IPS-NIHi7 (cell line): ENCODE data around the gene SGTB.
"Not testable (repeated sequence)": the region's sequence is repeated elsewhere in the genome, so short reads cannot be mapped to it uniquely, and the experiment has no call there.

Experiments
- DNase-seq: peaks from one replicate; pipeline ENCODE4 v3.0.0; 2012; ENCODE audit warnings: mixed read lengths; ENCODE audit errors: extremely low spot score

Gene SGTB

GRCh38 chr5:65668696-65669095 lies 53.2 kb downstream of the SGTB start:
- DNase-seq = no peak

GRCh38 chr5:65663804-65664521 lies 57.9 kb downstream of the SGTB start:
- DNase-seq = peak; percentile 52

DNA sequence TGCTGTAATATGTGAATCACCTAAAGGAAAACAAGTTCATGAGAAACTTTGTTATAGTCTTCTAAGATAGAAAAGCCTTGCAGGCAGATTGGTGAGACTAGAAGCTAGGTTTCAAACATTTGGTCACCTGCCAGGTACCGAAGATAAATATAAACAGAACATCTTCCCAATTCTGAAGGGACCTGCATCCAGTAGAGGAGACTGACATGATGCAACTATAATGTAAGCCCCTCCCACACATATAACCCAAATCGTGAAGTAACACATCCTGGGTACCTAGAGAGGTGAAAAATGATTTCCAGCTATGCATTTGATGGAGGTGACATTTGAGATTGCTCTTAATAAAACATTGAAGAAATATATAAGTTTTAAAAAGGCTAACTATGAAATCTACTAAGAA lies 67.2 kb downstream of the SGTB start:
- no peak for DNase-seq

GRCh38 chr5:65651144-65651543 lies 70.8 kb downstream of the SGTB start:
- no peak for DNase-seq

GRCh38 chr5:65647941-65648340 lies 74.0 kb downstream of the SGTB start:
- DNase-seq = peak; percentile 10

DNA sequence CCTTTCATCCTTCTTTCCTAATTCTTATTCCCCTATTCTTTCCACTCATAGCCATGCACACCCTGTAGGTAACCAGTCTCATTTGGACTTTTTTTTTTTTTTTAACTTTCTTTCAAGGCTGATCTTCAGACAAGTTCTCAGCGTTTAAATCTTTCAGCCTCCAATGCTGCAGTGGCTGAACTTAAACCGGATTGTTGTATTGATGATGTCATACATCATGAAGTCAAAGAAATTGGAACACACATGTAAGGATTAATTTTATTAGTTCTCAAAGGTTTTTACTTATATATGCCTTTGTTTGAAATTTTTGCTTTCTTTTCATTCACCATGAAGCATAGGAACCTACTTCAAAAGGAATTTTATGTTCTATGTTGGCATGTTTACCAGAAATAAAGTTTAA lies 75.0 kb downstream of the SGTB start:
- no peak for DNase-seq

DNA sequence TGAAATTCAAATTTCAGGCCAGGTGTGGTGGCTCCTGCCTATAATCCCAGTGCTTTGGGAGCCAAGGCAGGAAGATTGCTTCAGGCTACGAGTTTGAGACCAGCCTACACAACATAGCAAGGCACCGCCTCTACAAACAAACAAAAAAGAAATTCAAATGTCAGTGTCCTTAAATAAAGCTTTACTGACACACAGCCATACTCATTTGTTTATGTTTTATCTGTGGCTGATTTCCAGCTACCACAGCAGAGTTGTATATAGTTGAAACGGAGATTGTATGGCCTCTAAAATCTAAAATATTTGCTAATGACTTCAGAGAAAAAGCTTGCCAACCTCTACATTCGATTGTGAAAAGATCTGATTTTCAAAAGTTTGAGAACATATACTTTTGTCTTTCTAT lies 81.7 kb downstream of the SGTB start:
- no peak for DNase-seq

DNA sequence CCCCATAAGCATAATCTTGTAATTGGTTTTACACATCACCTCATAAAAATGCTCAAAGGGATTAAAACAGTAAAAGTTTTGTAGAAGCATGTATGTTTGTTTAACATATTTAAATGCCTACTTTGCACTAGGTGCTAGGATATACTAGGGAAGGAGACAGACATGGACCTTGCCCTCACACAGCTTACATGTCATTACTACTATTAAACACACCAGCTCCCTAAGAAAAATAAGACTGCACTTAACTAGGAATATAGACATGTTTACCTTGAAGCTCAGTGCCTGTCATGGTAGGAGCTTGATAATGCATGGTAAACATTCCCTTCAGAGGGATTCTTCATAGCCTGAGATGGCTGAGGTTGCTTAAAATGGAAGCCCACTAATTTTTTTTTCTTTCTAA lies 90.9 kb downstream of the SGTB start:
- DNase-seq = no peak

- no peak for DNase-seq
Measured at GRCh38 chr5:65625743-65626142, 96.2 kb downstream of the SGTB start.

DNA sequence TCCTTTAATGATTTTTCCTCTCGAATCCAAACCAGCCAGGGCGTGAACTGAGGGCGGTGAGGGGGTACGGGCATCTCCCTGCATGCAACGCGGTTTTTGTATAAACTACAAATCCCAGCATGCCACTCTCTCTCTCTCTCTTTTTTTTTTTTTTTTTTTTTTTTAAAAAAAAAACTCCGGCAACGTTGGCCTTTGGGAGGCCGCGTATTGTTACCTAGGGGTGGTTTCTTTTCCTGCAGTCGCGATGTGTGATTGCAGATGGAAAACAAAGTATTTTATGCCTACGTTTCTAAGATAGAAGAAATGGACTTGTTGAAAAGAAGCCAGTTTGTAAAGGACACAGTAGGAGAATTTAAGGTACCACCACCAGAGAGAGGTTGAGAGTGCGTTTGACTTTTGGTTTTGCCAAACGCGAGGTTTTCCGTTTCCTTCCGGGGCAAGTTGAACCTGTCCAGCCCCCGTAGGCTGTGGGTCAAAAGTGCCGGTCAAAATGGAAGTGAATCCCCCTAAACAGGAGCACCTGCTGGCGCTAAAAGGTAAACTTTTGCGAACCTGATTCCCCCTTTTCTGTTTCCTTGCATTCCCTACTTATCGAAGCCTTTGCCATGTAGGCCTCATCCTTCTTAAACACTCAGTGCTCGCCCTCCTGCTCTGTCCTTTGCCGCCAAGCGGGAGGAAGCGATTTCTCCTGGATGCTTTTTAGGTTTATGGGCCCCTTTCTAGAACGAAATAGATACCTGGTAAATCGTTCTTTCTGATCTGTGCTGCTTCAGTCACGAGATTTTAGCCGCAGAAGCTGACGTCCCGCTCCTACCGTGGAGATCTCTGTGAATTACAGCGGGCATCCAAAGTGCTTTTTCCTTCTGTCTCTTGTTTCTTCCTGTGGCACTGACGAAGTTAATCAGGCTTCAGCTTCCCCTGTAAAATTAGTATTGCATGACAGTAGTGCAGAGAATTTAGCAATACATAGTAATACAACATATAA lies 97.0 kb downstream of the SGTB start, which contains the start of the genes SHLD3 and TRAPPC13:
Gene SHLD3, plus strand, starts transcription at position 457 of the 985 bp plus-strand sequence. CDS start 4,561 bp downstream, outside the sequence.
Gene TRAPPC13, plus strand, starts transcription at position 457 of the 985 bp plus-strand sequence. Its CDS starts 34 bp downstream, at position 491.
- peak; percentile 70 for DNase-seq

DNA sequence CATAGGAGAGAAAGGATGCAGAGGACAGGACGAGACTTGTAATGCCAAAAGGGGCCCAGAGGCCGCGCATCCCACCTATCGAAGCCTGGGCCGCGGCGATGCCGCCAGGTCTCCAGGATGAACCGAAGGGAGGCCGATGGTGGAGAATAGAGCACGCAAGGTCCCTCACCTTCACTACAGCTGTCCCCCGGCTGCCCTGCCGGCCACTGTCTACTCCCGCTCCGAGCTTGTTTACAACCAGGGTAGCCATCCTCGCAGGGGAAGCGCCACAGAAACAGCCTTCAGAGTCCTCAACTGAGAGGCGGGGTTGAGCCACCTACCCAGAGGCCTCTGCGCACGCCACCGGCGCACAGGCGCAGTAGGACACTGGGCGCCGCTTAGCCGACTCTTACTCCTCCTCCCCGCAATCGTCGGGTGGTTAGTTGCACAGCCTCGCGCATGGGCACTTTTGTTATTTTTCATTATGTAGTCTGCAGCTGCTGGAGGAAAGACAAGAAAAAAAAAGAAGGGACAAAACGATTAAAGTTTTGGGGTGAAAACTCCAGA lies 97.8 kb downstream of the SGTB start, which contains the start of gene TRIM23:
Gene TRIM23, minus strand, starts transcription at position 309 of the 546 bp plus-strand sequence. Its CDS starts 59 bp downstream, at position 250.
- DNase-seq = peak; percentile 90

DNA sequence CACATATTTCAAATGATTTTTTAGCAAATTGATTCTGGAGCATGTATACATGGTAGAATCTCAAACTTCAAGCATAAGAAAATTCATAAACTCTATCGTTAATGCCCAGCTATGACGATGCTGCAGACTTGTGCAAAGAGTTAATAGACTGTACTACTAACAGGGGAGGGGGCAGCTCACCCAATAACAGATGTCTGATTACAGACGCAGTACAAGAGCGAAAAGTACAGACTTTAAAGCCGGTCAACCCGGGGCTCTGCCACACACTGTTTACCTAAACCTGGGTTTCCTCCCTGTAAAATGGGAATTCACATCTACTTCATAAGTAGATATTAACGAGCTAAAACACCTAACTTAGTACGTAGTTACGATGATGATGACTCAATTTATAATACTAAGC lies 98.4 kb downstream of the SGTB start:
- DNase-seq = no peak

DNA sequence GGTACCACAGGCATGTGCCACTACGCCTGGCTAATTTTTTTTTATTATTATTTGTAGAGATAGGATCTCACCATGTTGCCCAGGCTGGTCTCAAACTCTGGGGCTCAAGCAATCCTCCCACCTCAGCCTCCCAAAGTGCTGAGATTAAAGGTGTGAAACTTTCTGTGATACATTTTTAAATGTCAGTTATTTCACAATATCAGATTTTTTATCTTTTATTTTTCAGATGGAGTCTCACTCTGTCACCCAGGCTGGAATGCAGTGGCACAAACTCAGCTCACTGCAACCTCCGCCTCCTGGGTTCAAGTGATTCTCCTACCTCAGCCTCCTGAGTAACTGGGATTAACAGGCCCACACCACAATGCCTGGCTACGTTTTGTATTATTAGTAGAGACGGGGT lies 99.9 kb downstream of the SGTB start:
- not testable (repeated sequence) for DNase-seq

DNA sequence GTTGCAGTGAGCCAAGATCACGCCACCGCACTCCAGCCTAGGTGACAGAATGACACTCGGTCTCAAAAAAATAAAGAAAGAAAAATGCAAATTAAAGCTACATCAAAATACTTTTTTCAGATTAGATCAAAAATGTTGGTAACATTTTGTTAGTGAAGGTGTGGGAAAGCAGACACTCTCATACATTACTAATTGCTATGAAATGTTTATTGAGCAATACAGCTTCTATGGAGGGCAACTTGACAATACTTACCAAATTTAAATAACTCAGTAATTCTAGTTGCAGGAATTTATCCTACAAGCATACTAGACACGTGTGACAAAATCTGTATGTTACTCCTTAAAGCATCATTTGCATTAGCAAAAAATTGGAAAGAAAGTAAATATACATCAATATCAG lies 101.9 kb downstream of the SGTB start:
- DNase-seq = no peak
